Stimulated activated CD8-positive, alpha-beta memory T cell treated with anti-CD3 and anti-CD28 coated beads, Interleukin-15, amount 100 ng/mL, for 24 hours (primary cell): ENCODE data around the gene DIP2C.
"Not testable (repeated sequence)": the region's sequence is repeated elsewhere in the genome, so short reads cannot be mapped to it uniquely, and the experiment has no call there.

Experiments
- DNase-seq: peaks from one replicate; pipeline ENCODE4 v3.0.0-alpha.2; 2020; ENCODE audit warnings: low read depth

Gene DIP2C

DNA sequence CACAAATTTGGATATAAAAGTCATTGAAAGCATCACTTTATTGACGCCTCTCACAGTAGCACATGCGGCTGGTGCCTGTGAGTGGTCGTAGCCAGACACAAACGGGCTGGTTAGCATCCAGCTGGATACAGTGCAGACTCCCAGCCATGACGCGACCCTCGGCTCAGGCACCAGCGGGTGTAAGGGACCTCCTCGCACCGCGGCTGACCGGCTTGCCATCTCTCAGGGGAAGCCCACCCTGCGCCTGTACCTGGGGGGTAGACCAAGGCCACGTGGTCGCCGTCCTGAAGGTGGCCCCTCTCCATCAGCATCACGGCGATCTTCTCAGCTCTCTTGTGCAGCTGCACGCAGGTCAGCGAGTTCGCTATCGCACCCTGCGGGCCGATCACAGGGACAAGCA, 340.4 kb downstream of the DIP2C start:
- DNase-seq: no peak

DNA sequence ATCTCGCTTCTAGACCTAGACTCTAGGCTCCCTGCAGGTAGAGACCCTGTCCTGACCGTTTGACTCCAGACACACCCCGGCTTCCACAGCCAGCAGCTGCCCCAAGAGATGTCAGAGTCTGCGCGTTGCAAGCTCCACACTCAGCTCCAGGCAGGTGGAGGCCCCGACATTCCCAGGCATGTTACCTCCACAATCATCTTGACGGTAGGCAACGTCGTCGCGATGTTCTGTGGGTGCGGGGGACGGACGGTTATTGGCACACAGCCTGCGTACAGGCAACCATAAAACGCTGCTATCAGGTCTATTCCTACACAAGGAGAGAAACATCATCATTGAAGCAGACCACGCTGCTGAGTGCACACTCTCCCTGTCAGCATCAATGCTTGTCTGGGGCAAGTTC, 341.0 kb downstream of the DIP2C start:
- no peak for DNase-seq

DNA sequence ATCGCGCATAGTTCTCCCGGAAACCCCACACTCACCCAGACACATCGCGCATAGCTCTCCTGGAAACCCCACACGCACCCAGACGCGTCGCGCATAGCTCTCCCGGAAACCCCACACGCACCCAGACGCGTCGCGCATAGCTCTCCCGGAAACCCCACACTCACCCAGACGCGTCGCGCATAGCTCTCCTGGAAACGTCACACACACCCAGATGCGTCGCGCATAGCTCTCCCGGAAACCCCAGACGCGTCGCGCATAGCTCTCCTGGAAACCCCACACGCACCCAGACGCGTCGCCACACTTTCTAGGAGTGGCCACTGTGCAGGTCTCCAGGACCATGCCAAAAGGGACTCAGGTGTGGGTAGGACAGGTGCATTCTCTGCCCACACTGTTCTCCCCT, 341.7 kb downstream of the DIP2C start:
- not testable (repeated sequence) for DNase-seq

DNA sequence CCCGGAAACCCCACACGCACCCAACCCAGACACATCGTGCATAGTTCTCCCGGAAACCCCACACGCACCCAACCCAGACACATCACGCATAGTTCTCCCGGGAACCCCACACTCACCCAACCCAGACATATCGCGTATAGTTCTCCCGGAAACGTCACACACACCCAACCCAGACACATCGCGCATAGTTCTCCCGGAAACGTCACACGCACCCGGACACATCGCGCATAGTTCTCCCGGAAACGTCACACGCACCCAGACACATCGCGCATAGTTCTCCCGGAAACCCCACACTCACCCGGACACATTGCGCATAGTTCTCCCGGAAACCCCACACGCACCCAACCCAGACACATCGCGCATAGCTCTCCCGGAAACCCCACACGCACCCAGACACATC, 342.3 kb downstream of the DIP2C start:
- not testable (repeated sequence) for DNase-seq

DNA sequence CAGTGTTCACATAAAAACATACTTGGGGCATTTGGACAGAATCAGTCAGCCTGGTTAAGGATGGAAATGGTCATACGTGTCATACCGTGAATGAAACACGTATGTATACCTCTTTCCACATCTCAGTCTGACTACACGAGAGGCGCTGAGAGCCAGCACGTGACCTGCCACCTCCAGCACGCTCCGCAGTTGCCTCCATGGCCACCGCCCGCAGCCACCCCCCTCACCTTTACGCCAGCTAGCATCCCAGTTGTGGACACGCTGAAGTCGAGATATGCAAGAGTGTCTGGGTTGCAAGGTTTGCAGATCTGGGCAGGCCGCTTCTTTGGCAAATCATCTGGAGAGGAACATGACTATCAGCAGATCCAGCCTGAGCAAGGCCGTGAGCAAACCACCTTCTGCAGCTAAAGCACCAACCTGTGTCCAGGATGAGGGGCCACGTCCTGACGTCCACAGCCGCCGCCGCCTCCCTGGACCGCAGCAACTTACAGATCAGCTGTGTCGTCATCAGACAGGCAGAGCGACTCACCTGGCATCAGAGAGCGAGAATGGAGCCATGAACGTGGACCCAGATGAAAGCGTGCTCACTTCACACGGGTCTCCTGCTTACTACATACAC, 344.8 kb downstream of the DIP2C start:
- DNase-seq: no peak

DNA sequence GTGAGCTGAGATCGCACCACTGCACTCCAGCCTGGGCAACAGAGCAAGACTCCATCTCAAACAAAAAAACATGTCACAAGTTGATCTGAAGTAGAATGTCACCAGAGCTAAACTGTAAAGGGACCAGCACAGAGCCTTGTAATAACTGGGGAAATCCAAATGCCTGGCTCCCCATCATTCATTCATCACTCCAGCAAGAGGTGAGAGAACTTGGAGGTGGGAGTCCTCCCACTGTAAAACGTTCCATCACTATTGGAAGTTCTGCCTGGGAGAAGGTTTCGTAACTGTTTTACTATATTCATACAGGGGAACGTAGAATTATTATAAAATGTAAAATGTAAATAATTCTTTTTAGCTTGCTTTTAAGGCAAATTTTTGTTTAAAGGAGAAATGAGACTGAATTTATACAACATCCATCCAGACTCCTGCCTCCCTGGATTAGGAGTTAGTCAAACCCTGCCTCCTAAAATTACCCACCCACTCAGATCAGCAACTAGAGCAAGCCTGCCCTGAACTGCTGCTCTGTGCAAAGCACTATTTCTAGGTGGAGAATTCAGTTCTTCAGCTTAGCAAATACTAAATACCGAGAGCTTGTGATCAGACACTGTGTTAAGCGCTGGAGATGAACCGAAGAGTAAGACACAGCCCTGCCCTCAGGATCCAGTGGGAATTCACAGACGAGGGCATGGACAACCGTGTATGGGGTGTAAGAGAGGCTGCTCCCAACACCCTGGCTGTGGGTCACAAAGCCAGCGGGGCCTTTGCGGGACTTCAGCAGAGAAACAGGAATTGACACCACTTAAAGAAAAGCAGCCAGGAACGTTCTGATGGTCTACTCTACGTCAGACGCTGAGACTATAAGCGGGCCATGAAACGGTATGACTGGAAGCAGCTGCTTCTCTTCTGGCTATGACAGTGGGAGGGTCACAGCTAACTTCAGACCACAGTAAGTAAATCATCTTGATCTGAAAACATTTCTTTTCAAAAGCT, 345.9 kb downstream of the DIP2C start:
- no peak for DNase-seq

DNA sequence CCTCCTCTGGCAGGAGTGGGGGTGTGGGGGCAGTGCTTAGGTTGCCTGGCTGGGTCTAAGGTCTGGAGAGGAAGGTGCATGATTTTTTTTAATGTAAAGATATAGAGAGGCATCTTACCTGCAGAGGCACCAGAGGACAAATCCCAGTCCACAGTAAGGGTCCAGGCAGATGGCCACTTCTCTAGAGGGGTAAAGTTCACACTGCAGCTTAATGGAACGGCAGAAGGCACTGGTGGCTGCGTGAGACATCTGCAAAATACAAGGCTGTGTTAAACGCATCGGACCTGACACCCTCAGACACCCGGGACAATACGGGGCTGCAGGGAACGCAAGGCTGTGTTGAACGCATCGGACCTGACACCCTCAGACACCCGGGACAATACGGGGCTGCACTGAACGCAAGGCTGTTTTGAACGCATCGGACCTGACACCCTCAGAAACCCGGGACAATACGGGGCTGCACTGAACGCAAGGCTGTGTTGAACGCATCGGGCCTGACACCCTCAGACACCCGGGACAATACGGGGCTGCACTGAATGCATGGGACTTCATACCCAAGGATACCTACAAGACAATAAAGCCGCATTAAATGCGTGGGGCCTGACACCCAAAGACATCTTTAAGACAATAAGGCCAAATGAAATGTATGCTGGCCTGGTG, 348.3 kb downstream of the DIP2C start:
- no peak for DNase-seq

DNA sequence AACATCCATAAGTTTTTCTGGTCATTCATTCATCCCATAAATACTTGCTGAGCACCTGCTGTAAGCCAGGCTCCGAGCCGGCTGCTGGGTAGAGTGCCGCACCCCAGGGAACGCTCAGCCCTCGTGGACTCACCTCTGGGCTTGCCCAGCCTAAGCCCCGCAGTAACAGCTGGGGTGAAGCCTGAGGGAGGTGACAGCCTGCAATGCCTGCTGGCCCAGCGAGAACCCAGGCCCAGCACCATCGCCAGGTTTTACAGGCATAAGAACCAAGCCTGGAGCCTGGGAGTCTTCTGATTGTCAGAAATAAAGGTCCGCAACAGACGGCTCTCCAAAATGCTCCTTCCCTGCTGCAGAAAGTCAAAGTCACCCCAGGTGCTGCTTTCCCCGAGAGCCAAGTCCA, 348.8 kb downstream of the DIP2C start:
- no peak for DNase-seq

DNA sequence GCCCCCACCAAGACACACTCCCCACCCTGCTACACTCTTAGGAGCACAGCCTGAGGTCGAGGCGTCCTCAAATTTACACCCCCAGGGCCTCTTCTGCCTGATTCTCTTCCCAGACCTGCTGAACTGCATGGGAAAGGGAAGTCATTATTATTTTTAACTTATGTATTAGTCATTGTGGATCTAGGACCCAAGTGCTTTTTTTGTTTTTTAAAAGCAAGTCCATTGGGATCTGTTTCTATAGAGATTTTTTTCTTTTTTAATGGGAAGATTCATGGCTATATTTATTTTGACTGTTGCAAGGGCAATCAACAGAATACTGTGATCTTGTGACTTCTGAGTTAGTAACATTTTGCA, 350.5 kb downstream of the DIP2C start:
- DNase-seq: no peak

DNA sequence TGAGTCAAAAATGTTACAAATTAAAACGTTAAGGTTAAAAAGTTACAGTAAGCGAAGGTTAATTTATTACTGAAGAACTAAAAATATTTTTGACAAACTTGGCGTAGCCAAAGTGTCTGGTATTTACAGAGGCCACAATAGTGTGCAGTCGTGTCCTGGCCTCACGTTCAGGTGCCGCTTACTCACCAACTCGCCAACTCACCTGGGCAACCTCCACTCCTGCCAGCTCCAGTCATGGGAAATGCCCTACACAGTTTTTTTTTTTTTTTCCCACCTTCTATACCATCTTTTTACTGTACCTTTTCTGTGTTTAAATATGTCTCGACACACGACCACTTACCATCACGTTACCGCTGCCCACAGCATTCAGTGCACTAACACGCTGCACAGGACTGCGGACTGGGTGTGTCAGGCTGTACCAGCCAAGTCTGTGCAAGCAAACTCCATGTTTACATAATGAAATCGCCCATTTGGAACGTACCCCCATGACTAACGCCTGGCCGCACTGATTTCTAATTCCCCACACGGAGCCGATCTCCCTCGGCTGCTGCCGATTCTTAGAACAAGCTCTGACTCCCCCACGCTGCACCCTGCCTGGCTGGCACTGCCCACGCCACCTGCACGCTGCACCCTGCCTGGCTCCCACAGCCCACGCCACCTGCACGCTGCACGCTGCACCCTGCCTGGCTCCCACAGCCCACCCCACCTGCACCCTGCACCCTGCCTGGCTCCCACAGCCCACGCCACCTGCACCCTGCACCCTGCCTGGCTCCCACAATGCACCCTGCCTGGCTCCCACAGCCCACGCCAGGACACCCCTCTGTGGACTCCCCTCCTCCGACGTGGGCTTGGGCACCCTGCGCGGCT, 351.1 kb downstream of the DIP2C start:
- DNase-seq: no peak

DNA sequence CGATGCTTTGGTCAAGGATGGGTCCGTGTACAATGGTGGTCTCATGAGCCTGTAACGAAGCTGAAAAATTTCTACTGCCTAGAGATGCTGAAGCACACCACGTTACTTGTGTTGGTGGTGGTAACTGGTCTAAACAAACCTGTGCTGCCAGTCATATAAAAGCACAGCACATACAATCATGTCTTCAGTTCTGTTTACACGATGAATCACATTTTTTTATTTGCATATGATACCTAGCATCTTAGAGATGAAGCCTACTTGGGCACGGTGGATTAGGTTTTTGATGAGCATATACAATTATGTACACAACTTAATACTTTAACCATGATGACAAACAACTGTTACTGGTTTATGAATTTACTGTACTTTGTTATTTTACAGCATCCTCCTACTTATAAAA, 353.2 kb downstream of the DIP2C start:
- DNase-seq: no peak

DNA sequence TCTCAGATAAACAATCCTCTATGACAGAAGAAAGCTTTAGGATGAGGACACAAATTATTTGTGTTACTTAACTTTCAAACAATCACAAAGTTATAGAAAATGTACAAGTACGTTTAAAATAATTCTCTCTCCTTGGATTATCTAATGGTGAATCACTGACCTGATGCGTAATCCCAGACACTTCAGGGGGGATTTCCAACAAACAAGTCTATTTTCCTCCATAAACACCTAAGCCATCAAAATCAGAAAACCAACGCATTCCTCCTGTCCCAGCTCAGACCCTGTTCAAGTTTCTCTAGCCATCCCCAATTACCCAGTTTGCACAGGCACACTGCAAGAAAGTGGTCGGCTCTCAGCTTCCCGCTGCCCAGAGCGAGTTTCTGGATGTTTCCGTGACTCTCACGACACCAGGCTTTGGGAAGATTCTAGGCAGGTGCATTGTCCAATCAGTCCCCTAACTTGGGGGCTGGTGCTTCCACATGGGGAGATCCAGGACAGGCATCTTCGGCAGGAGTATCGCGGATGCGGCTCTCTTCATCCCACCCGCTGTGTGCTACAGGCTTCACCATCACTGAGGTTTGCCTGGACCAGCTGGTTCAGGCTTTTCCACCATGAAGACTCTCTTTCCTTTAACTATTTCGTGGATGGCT, 354.2 kb downstream of the DIP2C start:
- DNase-seq: no peak

DNA sequence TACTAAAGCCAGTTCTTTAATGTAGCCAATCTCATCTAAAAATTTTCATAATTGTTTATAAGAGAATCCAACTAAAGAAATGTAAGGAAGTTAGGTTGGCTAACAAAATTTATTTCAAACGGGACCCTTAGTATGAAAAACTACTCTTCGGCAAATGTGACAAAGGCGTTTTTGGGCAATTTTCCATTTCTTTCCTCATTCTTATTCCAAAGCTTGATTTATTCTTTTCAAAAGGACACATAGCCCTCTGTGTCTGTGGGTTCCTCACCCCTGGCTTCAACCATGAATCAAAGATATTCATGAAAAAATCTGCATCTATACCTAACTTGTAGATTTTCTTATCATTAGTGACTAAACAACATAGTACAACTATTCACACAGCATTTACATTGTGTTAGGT, 358.3 kb downstream of the DIP2C start:
- no peak for DNase-seq

DNA sequence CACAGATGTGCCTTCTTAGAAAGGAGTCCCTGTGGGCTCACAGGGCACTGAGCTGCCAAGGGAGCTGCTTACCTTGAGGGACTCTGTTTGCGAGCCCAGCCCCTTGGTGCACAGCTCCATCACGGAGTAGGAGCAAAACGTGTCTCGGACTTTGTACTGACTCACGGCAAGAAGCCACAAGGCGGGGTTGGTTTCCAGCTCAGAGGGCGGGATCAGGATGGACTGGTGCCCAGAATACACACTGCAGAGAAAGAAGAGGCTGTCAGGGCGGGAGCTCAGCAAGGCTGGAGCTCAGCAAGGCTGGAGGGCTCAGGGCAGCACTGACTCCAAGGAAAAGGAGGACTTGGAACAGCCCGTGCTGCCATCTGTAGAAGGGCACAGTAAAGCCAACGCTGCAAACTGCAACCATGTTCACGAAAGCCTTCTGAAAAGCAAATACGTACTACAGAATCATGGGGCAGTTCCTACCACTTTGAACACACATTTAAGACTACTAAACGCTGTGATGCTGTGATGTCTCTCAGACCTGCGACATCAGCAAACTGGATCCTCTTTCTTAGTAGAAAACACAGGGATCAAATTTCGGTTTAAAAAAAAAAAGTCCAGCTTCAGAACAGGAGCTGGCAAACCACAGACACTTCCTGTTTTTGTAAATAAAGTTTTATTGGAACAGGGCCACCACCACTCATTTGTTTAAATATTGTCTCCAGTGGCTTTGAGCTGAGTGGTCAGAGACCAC, 359.9 kb downstream of the DIP2C start:
- DNase-seq: no peak

DNA sequence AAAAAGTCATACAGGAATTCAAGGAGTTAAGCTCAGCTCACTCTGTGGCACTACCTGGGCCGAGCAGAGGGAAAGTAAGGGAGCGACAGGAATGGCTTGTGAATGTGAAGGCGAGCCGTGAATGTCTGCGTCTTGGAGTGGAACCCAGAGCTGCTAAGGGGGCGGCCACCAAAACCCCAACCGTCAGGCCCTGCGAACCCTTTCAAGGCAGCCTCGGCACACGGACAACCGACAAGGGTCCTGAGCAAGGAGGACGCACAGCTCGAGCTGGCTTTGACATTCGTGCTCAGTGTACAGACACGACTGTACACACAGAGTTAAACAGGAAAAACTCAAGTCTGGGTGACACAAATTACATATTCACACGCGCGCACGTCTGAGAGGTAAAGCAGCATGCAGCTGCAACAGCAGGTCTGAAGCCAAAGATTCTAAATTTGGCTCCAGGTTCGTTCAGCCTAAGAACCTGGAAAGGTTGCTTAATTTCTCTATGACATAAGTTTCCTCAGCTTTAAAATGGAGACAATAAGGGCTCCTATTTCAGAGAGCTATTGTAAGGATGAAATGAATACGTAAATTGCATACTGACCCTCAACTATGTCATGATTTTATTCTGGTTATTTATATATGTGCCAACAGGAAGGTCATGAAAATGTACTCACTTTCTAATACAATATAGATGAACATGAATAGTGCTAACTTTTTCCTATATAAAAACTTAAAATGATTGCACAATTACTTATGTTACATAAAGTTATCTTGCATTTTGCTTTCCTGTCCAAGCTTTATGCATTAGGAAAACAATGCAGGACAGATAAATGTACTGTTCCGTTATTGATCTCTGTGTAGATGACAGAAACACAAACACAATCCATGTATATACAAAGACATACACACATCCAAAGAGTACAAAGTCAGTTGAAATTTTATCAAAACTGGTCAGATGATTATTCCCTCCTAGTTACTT, 361.3 kb downstream of the DIP2C start:
- DNase-seq: no peak

DNA sequence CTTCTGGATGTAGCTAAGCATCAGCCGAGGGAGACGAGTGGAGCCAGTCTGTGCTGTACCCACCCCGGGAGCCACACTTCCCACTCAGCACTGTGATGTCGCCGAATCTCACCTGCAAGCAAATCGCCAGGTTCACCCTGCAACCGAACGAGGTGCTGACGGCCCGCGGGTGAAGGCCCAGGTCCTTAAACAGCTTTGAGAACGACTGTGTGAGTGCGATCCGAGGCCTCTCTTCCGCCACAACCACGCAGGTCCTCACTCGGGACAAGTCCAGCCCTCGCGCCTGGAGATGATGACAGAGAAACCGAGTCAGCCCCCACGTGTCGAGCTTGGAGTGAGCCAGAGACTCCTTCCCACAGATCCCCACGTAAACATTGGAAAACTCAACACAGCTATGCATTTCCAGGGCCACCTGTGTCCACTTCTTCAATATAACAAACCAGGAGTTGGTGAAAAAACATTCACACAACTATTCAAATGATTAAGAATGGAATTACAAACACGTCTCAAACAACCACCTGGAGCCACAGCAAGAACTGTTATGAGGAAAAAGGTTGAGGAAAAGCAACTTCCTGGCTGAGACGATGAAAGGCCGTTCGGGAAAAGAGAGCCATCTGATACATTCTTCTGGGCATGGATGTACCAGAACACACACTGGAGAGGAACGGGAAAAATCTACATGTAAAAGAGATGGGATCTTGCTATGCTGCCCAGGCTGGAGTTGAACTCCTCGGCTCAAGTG, 362.4 kb downstream of the DIP2C start:
- no peak for DNase-seq

DNA sequence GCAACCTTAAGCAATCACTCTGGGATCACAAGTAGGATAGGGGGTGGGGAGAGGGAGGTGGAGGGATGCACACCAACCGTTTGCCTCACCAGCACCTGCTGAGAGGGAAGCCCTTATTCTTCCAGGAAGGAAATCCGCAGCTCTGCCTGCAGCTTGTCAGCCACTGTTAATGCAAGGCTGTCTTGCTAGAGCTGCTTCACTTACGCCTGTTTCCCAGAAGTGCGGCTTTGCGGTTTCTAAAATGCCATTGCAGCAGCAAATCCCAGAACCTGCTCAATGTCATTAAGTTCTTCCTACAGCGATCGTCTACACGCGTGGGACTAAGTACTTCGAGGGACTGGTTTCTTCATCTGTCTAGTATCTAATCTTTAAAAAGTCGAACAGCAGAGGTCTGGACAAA, 363.1 kb downstream of the DIP2C start:
- no peak for DNase-seq

DNA sequence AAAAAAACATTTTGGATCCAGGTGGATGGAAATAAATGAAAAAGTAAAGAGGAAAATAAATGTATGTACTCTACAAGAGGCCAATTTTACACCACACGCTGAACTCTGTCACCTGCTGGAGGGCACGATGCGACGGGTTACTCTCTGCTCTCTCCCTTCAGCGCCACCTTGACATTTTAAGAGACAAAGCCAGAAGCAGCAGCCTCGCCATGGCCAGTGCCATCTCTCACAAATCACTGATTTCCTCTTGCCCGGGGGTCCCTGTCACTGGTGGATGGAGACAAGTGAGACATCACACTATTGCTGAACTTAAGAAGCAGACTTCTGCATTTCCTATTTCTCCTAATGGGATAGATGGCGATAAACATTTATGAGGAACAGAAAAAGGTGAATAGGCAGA, 364.2 kb downstream of the DIP2C start:
- no peak for DNase-seq

DNA sequence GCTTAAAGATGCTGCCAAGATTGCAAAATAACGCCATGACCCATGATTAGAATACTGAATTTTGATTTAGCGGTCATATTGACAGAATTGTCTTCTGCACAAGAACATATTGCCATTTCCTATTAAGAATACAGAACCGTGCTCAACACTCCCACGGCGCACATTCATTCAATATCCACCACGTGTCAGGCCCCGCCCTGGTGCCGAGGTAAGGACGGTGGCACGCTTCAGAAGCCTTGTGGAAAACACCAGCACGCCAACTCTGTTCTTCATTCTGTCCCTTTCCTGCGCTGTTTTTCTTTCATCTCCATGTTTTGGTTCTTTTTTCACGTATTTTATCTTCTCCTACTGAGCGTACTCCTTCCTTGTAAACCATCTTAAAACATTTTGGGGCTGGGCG, 364.9 kb downstream of the DIP2C start:
- DNase-seq: no peak
